ENCODE data around the gene HDAC4. TPM values are rescaled to one million over a fixed set of nuclear protein-coding genes. Genes with fewer than 3 reads are reported as not detected.

HDAC4 gene
- total and polyA plus RNA-seq, 2 of the 8 experiments (the other 6 are each of a cell fraction or from before 2014, with no cell fraction given), result 15.4 to 31.5 TPM

DNA sequence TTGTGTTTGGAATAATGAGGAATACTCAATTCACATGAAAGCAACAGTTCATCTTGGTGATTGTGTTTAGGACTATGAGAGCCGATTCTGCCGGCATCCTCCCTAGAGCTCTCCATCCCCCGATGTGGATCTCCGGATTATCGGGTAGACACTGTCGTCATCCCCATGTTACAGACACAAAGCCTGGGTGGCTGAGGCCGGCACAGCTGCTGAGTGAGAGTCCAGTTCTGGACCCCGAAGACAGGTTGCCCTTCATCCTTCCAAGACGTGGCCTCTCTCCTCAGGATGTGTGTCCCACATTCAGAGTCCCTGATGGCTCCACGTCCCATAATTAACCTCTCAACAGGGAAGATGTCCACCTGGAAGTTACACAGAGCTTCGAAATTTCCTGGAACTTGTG lies 129.3 kb downstream of the HDAC4 start:
- 96% methylated on average over 11 of the region's 11 CpGs; no CpG with 5 or more reads in 1 of the 2 experiments for WGBS, 2 experiments (ENCODE audit: extremely low coverage in 1 of 2, insufficient coverage in 1 of 2, insufficient read length in 1 of 2, insufficient replicate concordance in 2 of 2, low coverage in 1 of 2, low lambda C conversion rate in 2 of 2, missing lambda C conversion rate in 1 of 2)
- Histone ChIP-seq H2BK15ac (ENCODE audit: low read length) (no peak overlapping the region), H2BK20ac (ENCODE audit: low read length) (no peak overlapping the region), H3K9me3 (ENCODE audit: insufficient read depth in 2 of 2, low read depth in 1 of 2, low read length in 1 of 2) (no peaks in the 10 kb centered on the region), H3K56ac (replicated peaks; ENCODE audit: insufficient read length, low read depth, low read length) (no peak overlapping the region), H2AFZ (ENCODE audit: low read length) (no peak overlapping the region), H3K14ac (ENCODE audit: insufficient read length) (no peak overlapping the region), H3K18ac (ENCODE audit: extremely low read depth, low read length) (no peak overlapping the region; the same call in 1 of the 2 replicates), H3K4me1 (replicated peaks in 1 of 4; ENCODE audit: control insufficient read depth in 3 of 4, insufficient read depth in 4 of 4, low read length in 3 of 4) (peaks cover 0 to 6% (median 1%) of the 10 kb centered on the region in 4 experiments; a peak in 1 of 7 replicates), H4K91ac (replicated peaks; ENCODE audit: insufficient read length, low read length) (no peak overlapping the region), H3K4me2 (ENCODE audit: insufficient read depth in 1 of 2, low read depth in 2 of 2, low read length in 2 of 2) (no peak overlapping the region), H4K5ac (ENCODE audit: insufficient read length, low read depth, low read length) (no peak overlapping the region), H4K20me1 (replicated peaks in 1 of 2; ENCODE audit: control insufficient read depth in 1 of 2, insufficient read depth in 2 of 2, low read length in 2 of 2) (peaks cover 10 to 32% of the 10 kb centered on the region in 2 experiments), H3K27ac (ENCODE audit: low read depth, low read length) (no peak overlapping the region), H2AK5ac (ENCODE audit: low read depth, low read length) (no peak overlapping the region), H4K8ac (ENCODE audit: extremely low read depth, insufficient read depth, low read length) (no peak overlapping the region), H3K79me1 (ENCODE audit: low read depth, low read length) (peaks cover 29% of the 10 kb centered on the region), H3K9ac (replicated peaks in 1 of 4; ENCODE audit: extremely low read depth in 1 of 4, low read depth in 3 of 4, low read length in 3 of 4) (no peak overlapping the region), H3K79me2 (ENCODE audit: control insufficient read depth in 1 of 2, insufficient read depth in 2 of 2, low read length in 2 of 2) (peaks cover 3 to 91% of the 10 kb centered on the region in 2 experiments; a peak in 2 of 4 replicates), H3K4ac (replicated peaks; ENCODE audit: insufficient read length, low read depth, low read length) (no peak overlapping the region), H2BK5ac (ENCODE audit: low read depth, low read length) (no peak overlapping the region), H3K23me2 (ENCODE audit: low read depth, low read length) (no peaks in the 10 kb centered on the region; the same call in 1 of the 2 replicates), H3K36me3 (ENCODE audit: control insufficient read depth in 2 of 4, insufficient read depth in 4 of 4, low read length in 3 of 4) (no peaks in the 10 kb centered on the region), H3K4me3 (ENCODE audit: extremely low read depth in 1 of 4, insufficient read depth in 2 of 4, low read depth in 3 of 4, low read length in 4 of 4) (no peak overlapping the region), H3K23ac (ENCODE audit: insufficient read length) (no peak overlapping the region), H2BK120ac (replicated peaks; ENCODE audit: low read depth, low read length) (no peak overlapping the region), H2BK12ac (ENCODE audit: low read depth, low read length) (no peak overlapping the region), H3K27me3 (replicated peaks in 1 of 4; ENCODE audit: control insufficient read depth in 3 of 4, extremely low read depth in 1 of 4, insufficient read depth in 3 of 4, low read length in 3 of 4) (no peaks in the 10 kb centered on the region)
- FAIRE-seq (no peak), DNase-seq (ENCODE audit: low read depth in 1 of 2, low spot score in 2 of 2) (no peak)
- TF ChIP-seq PHF8 (conservative IDR thresholded peaks at IDR 0.05; ENCODE audit: low read depth, low read length), result no peak
- TF ChIP-seq SIX5 (IDR thresholded peaks at IDR 0.05; ENCODE audit: low read depth, low read length), result no peak
- ChIA-PET POLR2A (ENCODE audit: partially characterized antibody) (no interaction called here), CTCF (ENCODE audit: partially characterized antibody) (interaction anchor here (0.8 to 3.1 kb wide), 4 partner anchors 12 to 132 kb away, joined by 3 to 10 read pairs (median 4); no protein-coding TSS in a partner anchor)

Data from H1 (cell line).